ENCODE data around the gene GNAZ. TPM values are rescaled to one million over a fixed set of nuclear protein-coding genes. Genes with fewer than 3 reads are reported as not detected.

GNAZ gene
- total RNA-seq, 1 donor from 2014 or later: 13.7 TPM

GRCh38 chr22:23109441-23109978 lies 39.2 kb downstream of the GNAZ start:
- no peak for DNase-seq (ENCODE audit: low spot score in 2 of 2)
- H3K27me3 ChIP-seq: no peaks in the 10 kb centered on the region
- no peaks in the 10 kb centered on the region for H3K4me1 ChIP-seq
- no peak overlapping the region for H3K27ac ChIP-seq
- no peaks in the 10 kb centered on the region for H3K9me3 ChIP-seq
- TF ChIP-seq CTCF (IDR thresholded peaks at IDR 0.05): no peak
- H3K36me3 ChIP-seq: no peaks in the 10 kb centered on the region
- intact Hi-C loops (cut with DNase I): no loop called here
- H3K4me3 ChIP-seq: no peak overlapping the region

GRCh38 chr22:23110190-23110921 lies 40.0 kb downstream of the GNAZ start:
- H3K4me3 ChIP-seq: no peak overlapping the region
- intact Hi-C loops (cut with DNase I): no loop called here
- no peak overlapping the region for H3K27ac ChIP-seq
- no peaks in the 10 kb centered on the region for H3K9me3 ChIP-seq
- H3K36me3 ChIP-seq: no peaks in the 10 kb centered on the region
- no peak for TF ChIP-seq CTCF (IDR thresholded peaks at IDR 0.05)
- no peaks in the 10 kb centered on the region for H3K27me3 ChIP-seq
- DNase-seq (ENCODE audit: low spot score in 2 of 2): no peak
- H3K4me1 ChIP-seq: no peaks in the 10 kb centered on the region

- Histone ChIP-seq H3K27me3 (no peaks in the 10 kb centered on the region), H3K9me3 (no peaks in the 10 kb centered on the region), H3K4me3 (no peak overlapping the region), H3K36me3 (no peaks in the 10 kb centered on the region), H3K27ac (no peak overlapping the region), H3K4me1 (no peaks in the 10 kb centered on the region)
- DNase-seq (ENCODE audit: low spot score in 2 of 2): no peak
- intact Hi-C loops (cut with DNase I): no loop called here
- no peak for TF ChIP-seq CTCF (IDR thresholded peaks at IDR 0.05)
Observed at GRCh38 chr22:23110922-23111527, 40.7 kb downstream of the GNAZ start.

- Histone ChIP-seq H3K9me3 (no peaks in the 10 kb centered on the region), H3K27ac (no peak overlapping the region), H3K4me1 (no peaks in the 10 kb centered on the region), H3K27me3 (no peaks in the 10 kb centered on the region), H3K36me3 (no peaks in the 10 kb centered on the region), H3K4me3 (no peak overlapping the region)
- no peak for TF ChIP-seq CTCF (IDR thresholded peaks at IDR 0.05)
- intact Hi-C loops (cut with DNase I): no loop called here
- DNase-seq (ENCODE audit: low spot score in 2 of 2): no peak
Observed at GRCh38 chr22:23112472-23113012, 42.2 kb downstream of the GNAZ start.

GRCh38 chr22:23113067-23113846 lies 42.9 kb downstream of the GNAZ start:
- no peak for DNase-seq (ENCODE audit: low spot score in 2 of 2)
- H3K9me3 ChIP-seq: no peaks in the 10 kb centered on the region
- intact Hi-C loops (cut with DNase I): no loop called here
- H3K36me3 ChIP-seq: no peaks in the 10 kb centered on the region
- no peaks in the 10 kb centered on the region for H3K4me1 ChIP-seq
- H3K27ac ChIP-seq: no peak overlapping the region
- no peak for TF ChIP-seq CTCF (IDR thresholded peaks at IDR 0.05)
- no peaks in the 10 kb centered on the region for H3K27me3 ChIP-seq
- no peak overlapping the region for H3K4me3 ChIP-seq

Measured in ascending aorta (tissue), 2 donors.